NOMO-1 treated with dmso at 0.1 percent for 144 hours (cell line): ENCODE data around the gene EPHB2.
"Not testable (repeated sequence)": the region's sequence is repeated elsewhere in the genome, so short reads cannot be mapped to it uniquely, and the experiment has no call there.

Experiments used
- DNase-seq: peaks from one replicate; lab custom pipeline; 2025; ENCODE audit not compliant: unreplicated experiment; lab: John Stamatoyannopoulos, UW

The EPHB2 gene

GRCh38 chr1:22932803-22933470, 222.3 kb downstream of the EPHB2 start:
- DNase-seq = no peak

DNA sequence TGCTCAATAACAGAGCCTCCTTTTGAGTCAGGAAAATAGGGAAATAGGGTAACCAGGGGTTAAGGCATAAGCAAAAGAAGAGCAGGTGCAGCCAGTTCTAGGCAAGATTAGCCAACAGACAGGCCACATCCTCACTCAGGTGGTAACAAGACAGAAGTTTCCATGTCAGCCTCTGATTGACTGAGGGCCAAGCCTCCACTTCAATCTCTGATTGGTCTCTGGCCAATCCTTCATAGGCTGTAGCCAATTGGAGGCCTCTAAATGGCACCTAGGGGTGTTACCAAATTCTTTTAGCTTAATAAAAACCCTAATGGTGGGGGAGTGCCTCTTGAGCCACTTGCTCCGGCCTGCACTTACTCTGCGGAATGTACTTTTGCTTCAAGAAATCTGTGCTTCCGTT, 224.8 kb downstream of the EPHB2 start:
- DNase-seq = no peak

- DNase-seq = no peak
Measured at GRCh38 chr1:22936681-22937080, 226.0 kb downstream of the EPHB2 start.

- DNase-seq = no peak
Measured at GRCh38 chr1:22941257-22941656, 230.6 kb downstream of the EPHB2 start.

- no peak for DNase-seq
Measured at GRCh38 chr1:22944346-22945055, 233.9 kb downstream of the EPHB2 start.

DNA sequence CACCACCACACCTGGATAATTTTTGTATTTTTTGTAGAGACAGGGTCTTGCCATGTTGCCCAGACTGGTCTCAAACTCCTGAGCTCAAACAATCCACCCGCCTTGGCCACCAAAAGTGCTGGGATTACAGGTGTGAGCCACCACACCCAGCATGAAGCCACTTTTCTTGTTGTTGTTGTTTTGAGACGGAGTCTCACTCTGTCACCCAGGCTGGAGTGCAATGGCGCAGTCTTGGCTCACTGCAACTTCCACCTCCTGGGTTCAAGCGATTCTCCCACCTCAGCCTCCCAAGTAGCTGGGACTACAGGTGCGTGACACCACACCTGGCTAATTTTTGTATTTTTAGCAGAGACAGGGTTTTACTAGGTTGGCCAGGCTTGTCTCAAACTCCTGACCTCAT, 234.5 kb downstream of the EPHB2 start:
- not testable (repeated sequence) for DNase-seq

GRCh38 chr1:22949822-22950331, 239.2 kb downstream of the EPHB2 start:
- DNase-seq = no peak

- DNase-seq = no peak
Measured at GRCh38 chr1:22951796-22952195, 241.2 kb downstream of the EPHB2 start.

- DNase-seq = no peak
Measured at GRCh38 chr1:22952694-22953056, 242.0 kb downstream of the EPHB2 start.

- no peak for DNase-seq
Measured at GRCh38 chr1:22953057-22953739, 242.6 kb downstream of the EPHB2 start.

DNA sequence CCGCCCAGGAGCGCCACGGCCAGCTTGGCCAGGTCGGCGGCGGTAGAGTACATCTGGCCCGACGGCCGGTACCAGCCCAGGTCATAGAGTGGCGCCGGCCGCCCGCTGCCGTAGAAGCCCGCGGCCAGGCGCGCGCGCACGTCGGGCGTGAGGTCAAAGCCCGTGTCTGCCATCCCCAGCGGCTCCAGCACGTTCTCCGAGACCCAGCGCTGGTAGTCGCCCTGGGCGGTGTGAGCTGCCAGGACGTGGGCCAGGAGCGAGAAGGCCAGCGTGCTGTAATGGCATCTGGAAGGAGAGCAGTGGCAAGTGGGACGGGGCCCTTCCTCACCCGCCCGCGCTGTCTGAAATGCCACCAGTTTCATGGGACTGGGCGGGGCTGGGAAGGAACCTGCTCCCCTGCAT, 243.1 kb downstream of the EPHB2 start:
- no peak for DNase-seq

GRCh38 chr1:22955146-22955545, 244.5 kb downstream of the EPHB2 start:
- no peak for DNase-seq

DNA sequence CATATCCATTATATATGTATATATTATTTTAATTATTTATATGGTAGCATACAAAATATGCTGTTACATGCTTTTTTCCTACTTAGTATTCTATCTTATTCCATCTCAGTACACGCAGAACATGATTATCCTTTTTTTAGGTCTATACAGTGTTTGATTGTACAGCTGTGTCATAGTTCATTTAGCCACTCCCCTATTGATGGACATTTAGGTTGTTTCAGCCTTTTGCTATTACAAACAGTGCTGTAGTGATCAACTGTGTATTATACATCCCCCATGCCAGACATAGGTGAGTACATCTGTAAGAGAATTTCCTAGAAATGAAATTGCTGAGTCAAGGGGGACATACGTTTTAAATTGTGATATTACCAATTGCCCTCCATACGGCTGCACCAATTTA, 246.4 kb downstream of the EPHB2 start:
- DNase-seq = no peak

DNA sequence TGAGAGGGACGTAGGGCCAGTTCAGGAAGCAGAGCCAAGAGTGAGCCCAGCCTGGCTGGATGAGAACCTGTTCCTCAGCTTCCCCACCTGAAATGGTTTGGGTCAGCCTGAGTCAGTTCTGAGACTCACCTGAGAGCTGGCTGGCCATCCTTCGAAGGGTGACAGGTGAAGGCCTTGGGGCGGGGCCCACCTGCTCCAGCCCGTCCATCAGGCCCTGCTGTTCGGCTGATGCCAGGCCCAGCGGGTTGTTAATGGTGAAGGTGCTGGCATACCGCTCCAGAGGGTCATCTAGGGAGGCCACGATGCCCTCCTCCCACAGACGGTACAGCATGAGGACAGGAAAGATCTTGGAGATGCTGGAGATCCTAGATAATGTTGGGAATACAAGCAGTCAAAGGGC, 247.9 kb downstream of the EPHB2 start:
- DNase-seq = no peak

- DNase-seq = no peak
Measured at GRCh38 chr1:22959545-22960360, 249.1 kb downstream of the EPHB2 start.

- no peak for DNase-seq
Measured at GRCh38 chr1:22962558-22962957, 251.9 kb downstream of the EPHB2 start.

GRCh38 chr1:22963044-22963677, 252.5 kb downstream of the EPHB2 start:
- no peak for DNase-seq

GRCh38 chr1:22966309-22966708, 255.7 kb downstream of the EPHB2 start:
- DNase-seq = no peak

GRCh38 chr1:22967833-22968232, 257.2 kb downstream of the EPHB2 start:
- DNase-seq = no peak

DNA sequence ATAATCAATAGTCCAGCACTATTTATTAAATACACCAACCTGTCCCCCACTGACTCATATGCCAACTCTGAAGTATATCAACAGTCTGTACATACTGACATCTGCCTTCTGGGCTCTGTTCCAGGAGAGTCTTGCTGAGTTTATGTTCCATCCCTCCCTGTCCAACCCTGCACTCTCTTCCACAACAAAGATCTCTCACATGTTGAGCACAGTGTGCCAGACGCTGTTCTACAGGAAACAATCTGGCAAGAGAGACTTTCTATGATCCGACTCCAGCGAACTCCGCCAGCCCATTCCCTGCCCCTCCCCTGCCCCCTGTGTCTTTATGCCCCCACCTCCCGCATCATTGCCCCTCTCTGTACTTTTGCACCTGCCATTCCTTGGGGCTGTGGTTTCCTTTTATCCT, 258.7 kb downstream of the EPHB2 start:
- no peak for DNase-seq

GRCh38 chr1:22970096-22970495, 259.5 kb downstream of the EPHB2 start:
- no peak for DNase-seq
